GM19043 (cell line): ENCODE data around the gene GRIFIN.

Experiments used
- ATAC-seq: cut with Tn5 transposase; IDR thresholded peaks from one replicate; pipeline ENCODE4 v1.9.1; 2021; ENCODE audit warnings: low read depth; ENCODE audit not compliant: unreplicated experiment

Gene GRIFIN

DNA sequence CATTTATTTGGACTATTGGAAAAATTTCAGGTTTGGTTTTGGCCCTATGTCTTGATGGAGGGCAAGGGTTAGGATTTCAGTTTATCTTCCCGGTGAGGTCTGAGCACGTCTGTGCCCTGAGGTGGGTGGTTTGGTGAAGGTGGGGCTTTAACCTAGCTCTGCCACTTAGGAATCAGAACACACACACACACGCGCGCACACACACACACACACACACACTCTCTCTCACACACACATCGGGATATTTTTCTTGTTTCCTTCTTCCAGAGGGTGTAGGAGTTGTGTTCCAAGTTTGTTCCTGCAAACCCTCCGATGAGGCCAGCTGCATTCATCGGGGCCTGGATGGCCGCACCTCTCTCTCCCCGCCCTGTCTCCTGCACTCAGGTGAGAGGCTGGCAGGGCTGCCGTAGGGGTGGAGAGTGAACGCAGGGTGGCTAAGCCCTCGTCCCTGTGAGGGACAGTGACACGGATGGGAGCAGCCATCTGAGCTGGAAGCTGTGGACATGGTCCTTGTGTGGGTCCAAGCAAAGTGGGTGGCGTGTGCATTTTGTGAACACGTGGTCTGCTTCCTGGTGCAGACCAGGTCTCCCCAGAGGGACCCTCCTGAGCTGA is 38.6 kb downstream of the GRIFIN start:
- no peak for ATAC-seq

DNA sequence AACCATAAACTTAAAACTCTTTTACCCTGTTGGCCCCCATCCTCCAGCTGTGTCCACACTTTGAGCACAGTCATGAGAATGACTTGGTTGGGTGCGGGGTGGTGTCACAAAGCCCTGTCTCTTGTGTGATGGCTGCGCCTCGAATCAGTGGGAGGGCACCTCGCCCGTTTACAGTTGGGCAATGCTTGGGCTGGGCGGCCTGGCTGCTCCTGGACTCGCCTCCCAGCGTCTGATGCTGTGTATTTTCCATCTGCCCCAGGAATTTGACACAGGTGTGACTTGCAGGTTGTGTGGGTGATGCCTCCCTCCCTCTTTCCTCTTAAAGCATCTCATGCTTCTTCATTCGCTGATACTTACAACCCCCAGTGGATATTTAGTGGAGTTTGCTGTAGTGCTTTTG is 39.1 kb downstream of the GRIFIN start:
- ATAC-seq, result no peak

DNA sequence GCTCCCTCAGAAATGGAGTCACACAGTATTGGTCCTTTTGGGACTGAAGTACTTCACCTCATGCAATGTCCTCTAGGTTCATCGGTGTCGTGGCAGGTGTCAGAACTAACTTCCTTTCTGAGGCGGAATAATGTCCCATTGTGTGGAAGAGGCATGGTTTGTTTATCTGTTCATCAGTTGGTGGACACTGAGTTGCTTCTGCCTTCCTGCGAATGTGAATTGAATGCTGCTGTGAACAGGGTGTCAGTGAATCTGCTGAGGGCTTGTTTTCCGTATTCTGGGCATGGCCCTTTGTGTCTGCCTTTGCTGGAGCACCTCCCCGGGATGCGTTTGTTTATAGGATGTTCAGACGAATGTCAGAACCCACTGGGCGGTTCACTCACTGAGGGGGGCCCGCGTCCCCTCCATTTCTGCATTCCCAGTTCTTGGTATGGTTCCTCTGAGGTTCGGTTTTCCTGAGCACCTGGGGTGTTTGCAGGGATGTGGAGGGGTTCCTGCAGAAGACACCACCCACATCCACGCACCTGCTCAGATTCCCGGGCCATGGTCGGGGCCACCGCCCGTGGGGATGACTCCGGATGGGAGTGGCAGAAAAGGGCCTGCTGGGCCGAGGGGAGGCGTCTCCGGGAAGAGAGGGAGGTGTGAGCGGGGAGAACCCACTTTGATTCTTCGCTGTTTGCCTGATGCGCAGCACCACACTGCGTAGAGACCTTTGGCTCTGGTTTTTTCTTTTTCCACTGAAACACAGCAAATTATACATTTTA is 39.7 kb downstream of the GRIFIN start:
- ATAC-seq, result no peak

- no peak for ATAC-seq
Measured at GRCh38 chr7:2435146-2435545, 41.1 kb downstream of the GRIFIN start.

- ATAC-seq, result no peak
Measured at GRCh38 chr7:2433713-2434550, 42.3 kb downstream of the GRIFIN start.

DNA sequence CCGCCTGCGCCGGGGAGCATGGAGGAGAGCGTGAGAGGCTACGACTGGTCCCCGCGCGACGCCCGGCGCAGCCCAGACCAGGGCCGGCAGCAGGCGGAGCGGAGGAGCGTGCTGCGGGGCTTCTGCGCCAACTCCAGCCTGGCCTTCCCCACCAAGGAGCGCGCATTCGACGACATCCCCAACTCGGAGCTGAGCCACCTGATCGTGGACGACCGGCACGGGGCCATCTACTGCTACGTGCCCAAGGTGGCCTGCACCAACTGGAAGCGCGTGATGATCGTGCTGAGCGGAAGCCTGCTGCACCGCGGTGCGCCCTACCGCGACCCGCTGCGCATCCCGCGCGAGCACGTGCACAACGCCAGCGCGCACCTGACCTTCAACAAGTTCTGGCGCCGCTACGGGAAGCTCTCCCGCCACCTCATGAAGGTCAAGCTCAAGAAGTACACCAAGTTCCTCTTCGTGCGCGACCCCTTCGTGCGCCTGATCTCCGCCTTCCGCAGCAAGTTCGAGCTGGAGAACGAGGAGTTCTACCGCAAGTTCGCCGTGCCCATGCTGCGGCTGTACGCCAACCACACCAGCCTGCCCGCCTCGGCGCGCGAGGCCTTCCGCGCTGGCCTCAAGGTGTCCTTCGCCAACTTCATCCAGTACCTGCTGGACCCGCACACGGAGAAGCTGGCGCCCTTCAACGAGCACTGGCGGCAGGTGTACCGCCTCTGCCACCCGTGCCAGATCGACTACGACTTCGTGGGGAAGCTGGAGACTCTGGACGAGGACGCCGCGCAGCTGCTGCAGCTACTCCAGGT is 43.1 kb downstream of the GRIFIN start:
- no peak for ATAC-seq

DNA sequence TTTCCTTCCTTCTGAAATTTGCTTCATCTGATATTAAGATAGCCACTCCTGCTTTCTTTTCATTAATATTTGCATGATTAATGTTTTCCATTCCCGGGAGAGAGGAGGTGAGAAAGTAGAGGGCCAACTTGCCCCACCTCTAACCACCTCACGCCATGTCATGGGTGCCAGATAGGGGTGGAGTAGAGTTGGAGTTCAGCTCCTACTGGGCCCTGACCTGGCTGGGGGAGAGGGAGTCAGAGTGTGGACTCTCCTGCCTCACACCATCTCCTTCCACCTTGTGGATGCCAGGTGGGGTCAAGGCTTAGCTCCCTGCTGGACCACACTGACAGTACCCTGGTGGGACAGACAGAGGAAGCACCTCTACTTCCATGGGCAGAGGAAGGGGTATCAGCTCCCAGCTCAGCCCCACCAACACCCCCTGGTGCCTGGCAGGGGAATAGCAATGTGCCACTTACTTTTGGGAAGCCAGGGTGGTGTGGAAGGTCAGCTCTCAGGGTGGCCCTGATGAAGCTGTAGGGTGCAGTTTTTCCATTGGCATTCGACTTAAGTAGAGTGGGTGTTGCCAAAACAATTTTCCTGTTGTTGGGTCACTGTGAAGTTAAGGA is 44.8 kb downstream of the GRIFIN start:
- no peak for ATAC-seq

DNA sequence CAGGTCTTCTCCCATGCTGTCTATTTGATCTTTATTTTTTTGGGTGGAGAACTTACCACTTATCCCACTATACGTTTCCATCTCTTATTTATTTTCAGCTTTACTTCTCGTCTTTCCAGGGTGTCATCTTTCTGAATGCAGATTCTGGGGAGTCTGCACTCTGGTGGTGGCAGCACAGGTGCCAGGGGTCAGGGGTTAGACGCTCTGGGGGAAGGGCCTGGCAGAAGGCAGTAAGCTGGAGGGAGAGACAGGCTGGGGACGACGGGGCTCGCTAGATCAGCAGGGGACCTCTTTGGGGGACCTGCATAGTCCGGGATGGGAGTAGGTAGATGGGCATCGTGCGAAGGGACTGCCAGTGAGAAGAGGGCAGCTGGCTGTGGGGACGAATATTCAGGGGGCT is 50.4 kb downstream of the GRIFIN start:
- ATAC-seq, result no peak
